Lung (tissue), 12 donors: ENCODE measurements around the gene ARMH2. TPM values are rescaled to one million over a fixed set of nuclear protein-coding genes. Genes with fewer than 3 reads are reported as not detected.

ENCODE experiments used
- ATAC-seq: fragments of 200-7000 bp; cut with Tn5 transposase; one replicate; pipeline ENCODE4 v1.9.1; 2020; ENCODE audit warnings: moderate number of reproducible peaks; ENCODE audit not compliant: insufficient read depth, low FRiP score
- DNase-seq, 3 donors: peaks; one replicate each; pipeline ENCODE4 v3.0.0-alpha.2; 2013 to 2017
- H3K27ac ChIP-seq, 2 donors: one replicate each; pipeline ENCODE4 v1.5.1; 2013; ENCODE audit warnings: mild to moderate bottlenecking in 2 of 2, moderate library complexity in 2 of 2, control low read depth in 1 of 2, inconsistent platforms in 1 of 2, low read depth in 1 of 2, low read length in 1 of 2
- H3K27me3 ChIP-seq, 3 donors: one replicate each; pipeline ENCODE4 v1.5.1; 2013; ENCODE audit warnings: low read length in 2 of 3; ENCODE audit not compliant: control insufficient read depth in 3 of 3, insufficient read depth in 3 of 3
- H3K36me3 ChIP-seq, 4 donors: one replicate each; pipeline ENCODE4 v1.5.1; 2013; ENCODE audit warnings: low read length in 4 of 4, mild to moderate bottlenecking in 1 of 4, moderate library complexity in 1 of 4; ENCODE audit not compliant: control insufficient read depth in 4 of 4, insufficient read depth in 4 of 4
- H3K4me1 ChIP-seq, 5 donors: one replicate each; pipeline ENCODE4 v1.5.1; 2013; ENCODE audit warnings: low read length in 5 of 5, mild to moderate bottlenecking in 2 of 5, moderate library complexity in 1 of 5; ENCODE audit not compliant: control insufficient read depth in 5 of 5, insufficient read depth in 5 of 5
- H3K4me3 ChIP-seq: one replicate; pipeline ENCODE4 v1.5.1; 2013; ENCODE audit warnings: mild to moderate bottlenecking, control low read depth, moderate library complexity
- H3K9ac ChIP-seq, 2 donors: one replicate each; pipeline ENCODE4 v1.5.1; 2013; ENCODE audit warnings: low read length in 2 of 2, control low read depth in 1 of 2; ENCODE audit not compliant: insufficient read depth in 1 of 2
- H3K9me3 ChIP-seq, 4 donors: one replicate each; pipeline ENCODE4 v1.5.1; 2013; ENCODE audit warnings: low read length in 3 of 4, mild to moderate bottlenecking in 1 of 4, moderate library complexity in 1 of 4; ENCODE audit not compliant: control insufficient read depth in 4 of 4, insufficient read depth in 3 of 4
- WGBS, 2 donors: extraction: QIAGEN DNeasy Blood & Tissue Kit; methylation state at CpG; one replicate each; pipeline ENCODE4 v1.1.7; 2013; 5-methylcytosine and 5-hydroxymethylcytosine counted together
- polyA plus RNA-seq, 2 donors: library from polyadenylated mRNA; stranded (reverse); fragments of 200-250 nt; gene quantifications; one replicate each; pipeline ENCODE4 v1.2.1, GENCODE V29; 2013
- total RNA-seq, 2 donors: library from RNA; depleted of rRNA in 1 of 2; stranded (reverse); fragments of >200 nt in 1 of 2; gene quantifications; one replicate each; pipeline ENCODE4 v1.2.1, GENCODE V29; 2014 to 2021
- TF ChIP-seq, protein P1 (sequence below): IDR thresholded peaks from 2 replicates; pipeline ENCODE4 v1.5.1; 2012; ENCODE audit warnings: mild to moderate bottlenecking; ENCODE audit errors: control extremely low read depth, extremely low read depth
- donor health status: control.
- donor health status: control.
- donor health status: Bipolar disorder and iron deficiency.
- donor health status: healthy.
- donor health status: DM: yes; HTN: yes; CAD: no.

ARMH2 gene
- total and polyA plus RNA-seq, 4 donors, result 0.56 to 3.2 (median 1.3) TPM

DNA sequence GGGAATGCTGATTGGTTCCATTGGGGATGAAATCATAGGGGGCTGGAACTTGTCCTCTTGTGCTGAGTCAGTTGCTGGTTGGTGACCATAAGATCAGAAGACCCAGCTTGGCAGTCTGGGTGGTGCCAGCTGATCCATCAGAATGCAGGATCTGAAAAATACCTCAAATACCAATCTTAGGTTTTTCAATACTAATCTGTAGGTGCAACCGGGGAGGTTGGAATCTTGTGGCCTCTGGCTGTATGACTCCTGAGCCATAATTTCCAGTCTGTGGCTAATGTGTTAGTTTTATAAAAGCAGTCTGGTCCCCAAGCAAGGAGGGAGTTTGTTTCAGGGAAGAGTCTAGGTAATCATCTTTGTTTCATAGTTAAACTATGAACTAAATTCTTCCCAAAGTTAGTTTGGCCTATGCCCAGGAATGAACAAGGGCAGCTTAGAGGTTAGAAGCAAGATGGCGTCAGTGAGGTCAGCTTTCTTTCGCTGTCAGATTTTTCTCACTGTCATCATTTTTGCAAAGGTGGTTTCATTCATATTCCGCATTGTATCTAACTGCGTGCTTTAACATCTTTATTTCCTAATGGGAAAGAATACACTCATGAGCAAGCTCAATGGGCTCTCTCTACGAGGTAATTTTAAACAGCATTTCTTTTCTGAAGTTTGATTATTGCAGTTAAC is 2.0 kb downstream of the ARMH2 start:
- no peak for DNase-seq
- TF ChIP-seq, protein P1, sequence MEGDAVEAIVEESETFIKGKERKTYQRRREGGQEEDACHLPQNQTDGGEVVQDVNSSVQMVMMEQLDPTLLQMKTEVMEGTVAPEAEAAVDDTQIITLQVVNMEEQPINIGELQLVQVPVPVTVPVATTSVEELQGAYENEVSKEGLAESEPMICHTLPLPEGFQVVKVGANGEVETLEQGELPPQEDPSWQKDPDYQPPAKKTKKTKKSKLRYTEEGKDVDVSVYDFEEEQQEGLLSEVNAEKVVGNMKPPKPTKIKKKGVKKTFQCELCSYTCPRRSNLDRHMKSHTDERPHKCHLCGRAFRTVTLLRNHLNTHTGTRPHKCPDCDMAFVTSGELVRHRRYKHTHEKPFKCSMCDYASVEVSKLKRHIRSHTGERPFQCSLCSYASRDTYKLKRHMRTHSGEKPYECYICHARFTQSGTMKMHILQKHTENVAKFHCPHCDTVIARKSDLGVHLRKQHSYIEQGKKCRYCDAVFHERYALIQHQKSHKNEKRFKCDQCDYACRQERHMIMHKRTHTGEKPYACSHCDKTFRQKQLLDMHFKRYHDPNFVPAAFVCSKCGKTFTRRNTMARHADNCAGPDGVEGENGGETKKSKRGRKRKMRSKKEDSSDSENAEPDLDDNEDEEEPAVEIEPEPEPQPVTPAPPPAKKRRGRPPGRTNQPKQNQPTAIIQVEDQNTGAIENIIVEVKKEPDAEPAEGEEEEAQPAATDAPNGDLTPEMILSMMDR, result no peak
- no peak for ATAC-seq
- no peaks in the 10 kb centered on the region for H3K27me3 ChIP-seq
- no peak overlapping the region for H3K4me3 ChIP-seq
- H3K4me1 ChIP-seq, result no peaks in the 10 kb centered on the region
- 96 to 98% methylated on average over 6 of the region's 6 CpGs for WGBS, 2 donors
- H3K9ac ChIP-seq, result no peak overlapping the region
- H3K27ac ChIP-seq, result no peak overlapping the region
- no peaks in the 10 kb centered on the region for H3K9me3 ChIP-seq
- no peaks in the 10 kb centered on the region for H3K36me3 ChIP-seq

DNA sequence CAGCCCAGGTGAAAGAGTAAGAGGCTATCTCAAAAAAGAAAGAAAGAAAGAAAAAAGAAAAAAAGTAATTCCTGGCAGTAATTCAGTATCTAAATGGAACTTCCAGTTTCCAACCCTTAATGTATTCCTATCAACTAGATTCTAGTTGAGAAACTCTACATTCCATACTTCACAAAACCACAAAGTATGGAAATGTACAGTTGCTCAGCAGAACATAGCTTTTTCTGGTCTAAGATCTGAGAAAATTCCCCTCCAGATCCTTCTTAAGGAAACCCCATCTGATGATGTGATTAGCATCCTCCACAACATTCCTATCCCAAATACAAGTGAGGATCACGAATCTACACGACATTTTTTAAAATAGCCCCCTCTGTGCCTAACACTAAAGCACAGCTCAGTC is 3.6 kb downstream of the ARMH2 start:
- DNase-seq (no peak), ATAC-seq (no peak)
- H3K36me3 ChIP-seq, result no peaks in the 10 kb centered on the region
- H3K9me3 ChIP-seq, result no peaks in the 10 kb centered on the region
- H3K9ac ChIP-seq, result no peak overlapping the region
- 92% methylated on average over 2 of the region's 2 CpGs for WGBS, 2 donors
- no peak overlapping the region for H3K4me3 ChIP-seq
- no peaks in the 10 kb centered on the region for H3K27me3 ChIP-seq
- TF ChIP-seq, protein P1, result no peak
- H3K27ac ChIP-seq, result no peak overlapping the region
- no peaks in the 10 kb centered on the region for H3K4me1 ChIP-seq

DNA sequence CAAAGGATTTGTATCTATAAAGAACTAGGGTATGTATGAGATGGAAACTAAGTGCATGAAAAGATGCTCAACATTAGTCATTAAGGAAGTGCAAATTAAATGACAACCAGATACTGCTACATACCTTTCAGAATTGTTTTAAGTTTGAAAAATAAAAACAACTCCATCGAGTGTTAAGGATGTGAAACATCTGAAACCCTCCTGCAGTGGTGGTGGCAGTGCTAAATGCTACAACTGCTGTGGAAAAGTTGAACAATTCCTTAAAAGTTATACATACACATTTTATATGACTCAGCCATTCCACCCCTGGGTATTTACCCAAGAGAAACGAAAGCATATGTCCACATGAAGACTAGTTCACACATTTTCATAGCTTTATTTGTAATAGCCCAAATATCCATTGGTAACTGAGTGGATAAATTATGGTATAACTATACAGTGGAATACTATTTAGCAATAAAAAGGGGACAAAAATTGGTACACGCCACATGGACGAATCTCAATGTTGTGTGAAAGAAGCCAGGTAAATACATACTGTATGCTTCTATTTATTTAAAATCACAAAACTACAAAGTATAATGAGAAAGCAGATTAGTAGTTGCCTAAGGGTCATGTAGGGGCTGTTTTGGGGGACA is 10.6 kb downstream of the ARMH2 start:
- no peak for ATAC-seq
- no peaks in the 10 kb centered on the region for H3K4me1 ChIP-seq
- no peak overlapping the region for H3K27ac ChIP-seq
- DNase-seq, result no peak
- WGBS, 2 donors, result 93 to 96% methylated on average over 4 of the region's 4 CpGs
- H3K4me3 ChIP-seq, result no peak overlapping the region
- no peaks in the 10 kb centered on the region for H3K27me3 ChIP-seq
- H3K36me3 ChIP-seq, result peaks cover 4 to 17% (median 12%) of the 10 kb centered on the region in 4 donors
- TF ChIP-seq, protein P1, result no peak
- no peak overlapping the region for H3K9ac ChIP-seq
- no peaks in the 10 kb centered on the region for H3K9me3 ChIP-seq
